ENCODE results near the gene AK1. TPM values are rescaled to one million over a fixed set of nuclear protein-coding genes. Genes with fewer than 3 reads are reported as not detected.

AK1 gene
- total and polyA plus RNA-seq, 2 of the 13 experiments (the other 11 are each of a cell fraction or from before 2014, with no cell fraction given): 19.1 to 32.8 TPM

DNA sequence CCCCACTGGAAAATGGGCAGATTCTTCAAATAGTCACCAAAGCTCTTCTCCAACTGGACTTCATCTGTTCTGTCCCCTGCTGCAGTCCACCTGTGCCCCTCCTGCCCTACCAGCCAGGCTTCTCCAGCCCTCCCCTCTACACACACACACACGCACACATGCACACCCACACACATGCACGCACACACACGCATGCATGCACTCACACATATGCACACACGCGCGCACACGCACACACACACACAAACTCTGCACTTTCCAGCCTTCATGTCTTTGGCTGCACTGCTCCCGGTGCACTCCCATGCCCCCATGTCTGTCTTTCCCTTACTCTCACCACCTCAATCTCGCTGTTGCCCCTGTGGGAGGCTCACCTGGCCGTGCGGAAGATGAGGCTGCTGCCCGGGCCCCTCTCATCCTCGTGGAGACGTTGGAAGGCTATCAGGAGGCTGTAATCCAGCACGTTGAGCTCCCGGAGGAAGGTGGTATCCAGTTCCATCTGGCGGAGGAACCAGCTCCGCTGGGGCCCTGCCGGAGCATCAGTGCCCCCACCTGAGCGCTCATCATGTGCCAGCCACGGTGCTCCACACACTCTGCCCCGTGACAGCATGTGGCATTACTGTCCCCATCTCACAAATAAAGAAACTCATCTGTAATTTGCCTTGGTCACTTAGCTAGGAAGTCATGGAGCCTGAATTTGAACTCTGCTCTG is 47.4 kb upstream of the AK1 start:
- H3K9ac ChIP-seq (ENCODE audit: insufficient read depth, low read depth, low read length): no peak overlapping the region
- FAIRE-seq (no peak), DNase-seq (ENCODE audit: low spot score) (no peak), ATAC-seq (no peak)
- no peak overlapping the region for H3K27ac ChIP-seq (ENCODE audit: extremely low read length, insufficient read depth, low read length)
- BruUV-seq (replicated peaks): no TSS peak
- intact Hi-C loops (cut with micrococcal nuclease; ENCODE audit: unreplicated experiment): no loop called here
- CTCF ChIA-PET (ENCODE audit: low intra/inter-chr PET ratio, low total read pairs): no interaction called here
- 68% methylated on average over 16 of the region's 22 CpGs for whole genome bisulfite sequencing (ENCODE audit: low lambda C conversion rate)
- H3K4me2 ChIP-seq (ENCODE audit: low read depth, low read length): no peak overlapping the region
- H3K27me3 ChIP-seq (ENCODE audit: control insufficient read depth in 1 of 2, insufficient read depth in 2 of 2, low read length in 2 of 2): peaks cover 0 to 38% of the 10 kb centered on the region in 2 experiments; a peak in 4 of 5 replicates
- no peaks in the 10 kb centered on the region for H3K36me3 ChIP-seq (replicated peaks in 1 of 2; ENCODE audit: control insufficient read depth in 1 of 2, insufficient read depth in 2 of 2, low read length in 2 of 2)
- in situ Hi-C loops (cut with HindIII; ENCODE audit: extremely low pct_ligation_motif_present, low pct_unique_long_range_greater_than_20kb): loop anchor here (5.0 to 10.0 kb wide), 2 partner anchors 328 to 420 kb away; no protein-coding TSS in a partner anchor
- no peaks in the 10 kb centered on the region for H3K9me3 ChIP-seq (ENCODE audit: low read length)
- POLR2A ChIA-PET: no interaction called here
- no peaks in the 10 kb centered on the region for H3K79me2 ChIP-seq (ENCODE audit: insufficient read depth, low read length)
- peaks cover 29% of the 10 kb centered on the region for H3K4me1 ChIP-seq (ENCODE audit: insufficient read depth, low read length)
- H4K20me1 ChIP-seq (ENCODE audit: insufficient read depth, low read length): no peaks in the 10 kb centered on the region
- H3K4me3 ChIP-seq (replicated peaks in 1 of 3; ENCODE audit: insufficient read depth in 1 of 3, low read depth in 2 of 3, low read length in 3 of 3): no peak overlapping the region
- no peak overlapping the region for H2AFZ ChIP-seq (ENCODE audit: low read length)
- no peak for TF ChIP-seq SNAPC4 (CRISPR knock-in tag; IDR thresholded peaks at IDR 0.05)
- TF ChIP-seq TCF7 (IDR thresholded peaks at IDR 0.05; ENCODE audit: low read depth): no peak
- no peak for TF ChIP-seq SPEN (CRISPR knock-in tag; IDR thresholded peaks at IDR 0.05; ENCODE audit: low read depth)
- no peak for TF ChIP-seq SP5 (CRISPR knock-in tag; IDR thresholded peaks at IDR 0.05; ENCODE audit: borderline replicate concordance, low read depth)
- TF ChIP-seq, protein P1, sequence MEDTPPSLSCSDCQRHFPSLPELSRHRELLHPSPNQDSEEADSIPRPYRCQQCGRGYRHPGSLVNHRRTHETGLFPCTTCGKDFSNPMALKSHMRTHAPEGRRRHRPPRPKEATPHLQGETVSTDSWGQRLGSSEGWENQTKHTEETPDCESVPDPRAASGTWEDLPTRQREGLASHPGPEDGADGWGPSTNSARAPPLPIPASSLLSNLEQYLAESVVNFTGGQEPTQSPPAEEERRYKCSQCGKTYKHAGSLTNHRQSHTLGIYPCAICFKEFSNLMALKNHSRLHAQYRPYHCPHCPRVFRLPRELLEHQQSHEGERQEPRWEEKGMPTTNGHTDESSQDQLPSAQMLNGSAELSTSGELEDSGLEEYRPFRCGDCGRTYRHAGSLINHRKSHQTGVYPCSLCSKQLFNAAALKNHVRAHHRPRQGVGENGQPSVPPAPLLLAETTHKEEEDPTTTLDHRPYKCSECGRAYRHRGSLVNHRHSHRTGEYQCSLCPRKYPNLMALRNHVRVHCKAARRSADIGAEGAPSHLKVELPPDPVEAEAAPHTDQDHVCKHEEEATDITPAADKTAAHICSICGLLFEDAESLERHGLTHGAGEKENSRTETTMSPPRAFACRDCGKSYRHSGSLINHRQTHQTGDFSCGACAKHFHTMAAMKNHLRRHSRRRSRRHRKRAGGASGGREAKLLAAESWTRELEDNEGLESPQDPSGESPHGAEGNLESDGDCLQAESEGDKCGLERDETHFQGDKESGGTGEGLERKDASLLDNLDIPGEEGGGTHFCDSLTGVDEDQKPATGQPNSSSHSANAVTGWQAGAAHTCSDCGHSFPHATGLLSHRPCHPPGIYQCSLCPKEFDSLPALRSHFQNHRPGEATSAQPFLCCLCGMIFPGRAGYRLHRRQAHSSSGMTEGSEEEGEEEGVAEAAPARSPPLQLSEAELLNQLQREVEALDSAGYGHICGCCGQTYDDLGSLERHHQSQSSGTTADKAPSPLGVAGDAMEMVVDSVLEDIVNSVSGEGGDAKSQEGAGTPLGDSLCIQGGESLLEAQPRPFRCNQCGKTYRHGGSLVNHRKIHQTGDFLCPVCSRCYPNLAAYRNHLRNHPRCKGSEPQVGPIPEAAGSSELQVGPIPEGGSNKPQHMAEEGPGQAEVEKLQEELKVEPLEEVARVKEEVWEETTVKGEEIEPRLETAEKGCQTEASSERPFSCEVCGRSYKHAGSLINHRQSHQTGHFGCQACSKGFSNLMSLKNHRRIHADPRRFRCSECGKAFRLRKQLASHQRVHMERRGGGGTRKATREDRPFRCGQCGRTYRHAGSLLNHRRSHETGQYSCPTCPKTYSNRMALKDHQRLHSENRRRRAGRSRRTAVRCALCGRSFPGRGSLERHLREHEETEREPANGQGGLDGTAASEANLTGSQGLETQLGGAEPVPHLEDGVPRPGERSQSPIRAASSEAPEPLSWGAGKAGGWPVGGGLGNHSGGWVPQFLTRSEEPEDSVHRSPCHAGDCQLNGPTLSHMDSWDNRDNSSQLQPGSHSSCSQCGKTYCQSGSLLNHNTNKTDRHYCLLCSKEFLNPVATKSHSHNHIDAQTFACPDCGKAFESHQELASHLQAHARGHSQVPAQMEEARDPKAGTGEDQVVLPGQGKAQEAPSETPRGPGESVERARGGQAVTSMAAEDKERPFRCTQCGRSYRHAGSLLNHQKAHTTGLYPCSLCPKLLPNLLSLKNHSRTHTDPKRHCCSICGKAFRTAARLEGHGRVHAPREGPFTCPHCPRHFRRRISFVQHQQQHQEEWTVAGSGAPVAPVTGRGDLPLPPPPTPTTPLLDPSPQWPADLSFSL (CRISPR knock-in tag; IDR thresholded peaks at IDR 0.05): no peak
- no peak for TF ChIP-seq HCFC1 (IDR thresholded peaks at IDR 0.05; ENCODE audit: low read depth, low read length)
- no peak for TF ChIP-seq ZSCAN5A (CRISPR knock-in tag; IDR thresholded peaks at IDR 0.05; ENCODE audit: borderline replicate concordance)
- no peak for TF ChIP-seq SIN3A (IDR thresholded peaks at IDR 0.05; ENCODE audit: borderline replicate concordance, low read depth, low read length)
- no peak for TF ChIP-seq ZNF253 (CRISPR knock-in tag; IDR thresholded peaks at IDR 0.05; ENCODE audit: borderline replicate concordance)
- TF ChIP-seq NFYB (CRISPR knock-in tag; IDR thresholded peaks at IDR 0.05): no peak

All from HepG2 (cell line).